CD8-positive, alpha-beta memory T cell (primary cell): Measurements from ENCODE around the gene SH3RF1. TPM values are rescaled to one million over a fixed set of nuclear protein-coding genes. Genes with fewer than 3 reads are reported as not detected.

Experiments
- CTCF ChIA-PET: fragments of 350-600 bp; sonication (Branson Sonifier 250); formaldehyde crosslinking; loops from one replicate; lab custom pipeline; 2021; ENCODE audit warnings: antibody characterized with exemption; lab: Charles Lee
- POLR2A ChIA-PET: fragments of 350-600 bp; sonication (Branson Sonifier 250); formaldehyde crosslinking; loops from one replicate; lab custom pipeline; 2021; ENCODE audit warnings: antibody characterized with exemption; lab: Charles Lee
- DNase-seq, 5 donors: peaks; one replicate each; pipeline versions ENCODE4 v3.0.0 to v3.0.0-alpha.2; 2020 to 2022; ENCODE audit warnings: mixed read lengths in 1 of 5
- H3K27ac ChIP-seq: one replicate; pipeline ENCODE4 v1.7.0; 2013; ENCODE audit warnings: low read depth, mild to moderate bottlenecking, low read length, moderate library complexity
- H3K27me3 ChIP-seq: 2 replicates; pipeline ENCODE4 v1.7.0; 2013; ENCODE audit warnings: low read length, mild to moderate bottlenecking; ENCODE audit not compliant: insufficient read depth, poor library complexity, severe bottlenecking
- H3K36me3 ChIP-seq: 2 replicates; pipeline ENCODE4 v1.7.0; 2013; ENCODE audit warnings: mild to moderate bottlenecking, low read length, moderate library complexity; ENCODE audit not compliant: insufficient read depth
- H3K4me1 ChIP-seq: 2 replicates; pipeline ENCODE4 v1.7.0; 2013; ENCODE audit warnings: mild to moderate bottlenecking, low read length, moderate library complexity; ENCODE audit not compliant: insufficient read depth
- H3K4me3 ChIP-seq: 2 replicates; pipeline ENCODE4 v1.7.0; 2013; ENCODE audit warnings: mild to moderate bottlenecking, low read length
- H3K9me3 ChIP-seq: 2 replicates; pipeline ENCODE4 v1.7.0; 2013; ENCODE audit warnings: mild to moderate bottlenecking, low read length
- H3K27ac Mint-ChIP-seq, 8 donors: one replicate each; pipeline ENCODE4 v1.8.0; 2020 to 2021; ENCODE audit warnings: mixed read lengths in 8 of 8, mild to moderate bottlenecking in 6 of 8, inconsistent platforms in 3 of 8, moderate library complexity in 3 of 8
- H3K27me3 Mint-ChIP-seq, 2 donors: one replicate each; pipeline ENCODE4 v1.8.0; 2020 to 2021; ENCODE audit warnings: mixed read lengths in 2 of 2, mild to moderate bottlenecking in 1 of 2, moderate library complexity in 1 of 2
- H3K36me3 Mint-ChIP-seq, 3 donors: one replicate each; pipeline ENCODE4 v1.8.0; 2020 to 2021; ENCODE audit warnings: mixed read lengths in 3 of 3, inconsistent platforms in 1 of 3, mild to moderate bottlenecking in 1 of 3
- H3K4me1 Mint-ChIP-seq, 3 donors: one replicate each; pipeline ENCODE4 v1.8.0; 2020 to 2021; ENCODE audit warnings: mixed read lengths in 3 of 3, inconsistent platforms in 1 of 3, mild to moderate bottlenecking in 1 of 3
- H3K4me3 Mint-ChIP-seq, 7 donors: one replicate each; pipeline ENCODE4 v1.8.0; 2020 to 2021; ENCODE audit warnings: mixed read lengths in 7 of 7, mild to moderate bottlenecking in 6 of 7, moderate library complexity in 4 of 7, inconsistent platforms in 2 of 7
- H3K9me3 Mint-ChIP-seq, 5 donors: one replicate each; pipeline ENCODE4 v1.8.0; 2020 to 2022; ENCODE audit warnings: mixed read lengths in 5 of 5, mild to moderate bottlenecking in 3 of 5, moderate library complexity in 2 of 5, inconsistent platforms in 1 of 5
- polyA plus RNA-seq: library from polyadenylated mRNA; unstranded; fragments of 300-500 nt; fragmentation: Illumina TruSeq; gene quantifications from one replicate; pipeline ENCODE4 v1.2.3, GENCODE V29; 2021
- total RNA-seq, 2 experiments: library from RNA; stranded (reverse); gene quantifications; one replicate each; pipeline ENCODE4 v1.2.3, GENCODE V29; 2021

SH3RF1 gene
- total and polyA plus RNA-seq, 3 experiments from 2014 or later: 1.1 to 1.4 TPM; not detected in 1

DNA sequence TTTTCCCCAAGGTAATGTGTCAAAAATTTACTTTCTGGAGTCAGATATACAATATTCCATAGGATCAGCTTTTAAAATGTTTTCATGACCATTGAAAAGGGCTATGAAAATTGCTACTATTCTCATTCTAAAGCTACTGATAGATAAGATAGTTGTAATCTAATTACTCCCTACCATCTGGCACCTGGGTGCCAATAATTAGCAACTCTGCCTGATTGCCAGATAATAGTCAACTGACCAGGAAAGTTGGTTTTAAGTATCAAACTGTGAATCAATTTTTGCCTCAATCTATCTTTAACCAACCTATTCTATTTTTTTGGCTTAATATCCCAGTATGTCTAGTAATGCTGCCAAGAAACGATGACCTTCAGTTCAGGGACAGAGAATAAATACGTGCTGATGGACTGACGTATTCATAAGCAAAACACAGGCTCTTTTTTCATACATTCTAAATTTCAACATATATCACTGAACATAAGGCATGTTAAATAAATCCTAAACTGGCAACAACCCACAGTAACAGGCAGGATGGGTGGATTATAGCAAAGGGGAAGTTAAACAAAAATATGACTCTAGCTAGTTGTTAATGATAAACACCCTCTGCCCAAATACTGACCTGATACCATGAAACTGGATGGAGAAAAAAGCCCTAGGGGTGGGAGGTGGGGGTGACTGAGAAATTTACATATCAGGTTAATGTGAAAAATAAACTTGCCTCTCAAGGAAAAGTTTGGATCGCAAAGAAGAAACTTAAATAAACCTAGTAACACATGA lies 18.2 kb downstream of the SH3RF1 start:
- H3K36me3 ChIP-seq: no peaks in the 10 kb centered on the region
- no peak overlapping the region for H3K4me3 ChIP-seq
- H3K27ac ChIP-seq: no peak overlapping the region
- Mint-ChIP-seq H3K36me3 (no peaks in the 10 kb centered on the region), H3K27ac (no peak overlapping the region), H3K27me3 (peaks cover 9 to 39% of the 10 kb centered on the region in 2 donors), H3K4me1 (no peaks in the 10 kb centered on the region), H3K9me3 (no peaks in the 10 kb centered on the region), H3K4me3 (no peak overlapping the region)
- CTCF ChIA-PET: no interaction called here
- no peak for DNase-seq
- H3K9me3 ChIP-seq: no peaks in the 10 kb centered on the region
- H3K4me1 ChIP-seq: no peaks in the 10 kb centered on the region
- POLR2A ChIA-PET: no interaction called here
- H3K27me3 ChIP-seq: no peaks in the 10 kb centered on the region

DNA sequence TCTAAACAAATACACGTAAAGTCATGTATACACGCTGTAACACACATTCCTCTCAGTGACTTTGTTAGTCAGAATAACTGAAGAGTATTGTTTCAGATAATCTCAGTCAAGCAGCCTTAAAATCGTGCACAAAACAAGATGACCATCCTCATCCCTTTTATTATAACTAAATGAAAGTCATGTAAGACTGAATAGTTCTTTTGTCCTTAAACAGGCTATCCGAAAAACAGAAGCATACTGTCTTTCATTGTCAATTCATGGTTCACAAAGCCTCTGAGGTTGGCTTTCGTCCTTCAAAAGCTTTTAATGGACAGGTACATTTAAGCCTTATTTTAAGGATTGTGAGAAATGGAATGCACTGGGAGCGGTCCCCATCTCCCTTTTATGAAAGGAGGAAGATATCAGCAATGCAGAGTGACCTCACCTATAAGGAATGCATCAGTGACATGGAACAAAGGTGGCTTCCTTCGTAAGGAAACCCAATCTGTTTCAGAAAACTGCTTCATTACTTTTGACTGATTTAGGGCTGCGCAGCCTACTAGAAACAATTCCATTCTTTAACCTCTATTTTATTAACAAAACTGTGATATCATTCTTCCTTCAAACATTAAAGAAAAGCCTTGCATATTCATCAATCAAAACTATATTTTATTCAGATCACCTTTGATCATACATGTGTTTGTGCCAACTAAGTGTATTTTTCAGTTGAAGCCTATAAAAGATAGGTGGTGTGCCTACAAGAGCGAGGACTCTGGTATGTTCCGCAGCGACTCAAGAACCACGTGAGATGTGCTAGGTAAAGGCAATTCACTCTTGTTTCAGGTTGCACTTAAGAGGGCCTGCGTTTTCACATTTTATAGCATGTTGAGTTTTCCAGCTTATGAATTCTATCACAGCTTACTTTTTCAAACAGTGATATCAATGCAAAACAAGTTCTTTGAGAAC lies 19.2 kb downstream of the SH3RF1 start:
- Mint-ChIP-seq H3K9me3 (no peaks in the 10 kb centered on the region), H3K27ac (no peak overlapping the region), H3K4me1 (no peaks in the 10 kb centered on the region), H3K4me3 (no peak overlapping the region), H3K27me3 (peaks cover 9 to 41% of the 10 kb centered on the region in 2 donors), H3K36me3 (no peaks in the 10 kb centered on the region)
- Histone ChIP-seq H3K27me3 (no peaks in the 10 kb centered on the region), H3K4me1 (no peaks in the 10 kb centered on the region), H3K9me3 (no peaks in the 10 kb centered on the region), H3K4me3 (no peak overlapping the region), H3K27ac (no peak overlapping the region), H3K36me3 (no peaks in the 10 kb centered on the region)
- POLR2A ChIA-PET: no interaction called here
- CTCF ChIA-PET: no interaction called here
- no peak for DNase-seq

DNA sequence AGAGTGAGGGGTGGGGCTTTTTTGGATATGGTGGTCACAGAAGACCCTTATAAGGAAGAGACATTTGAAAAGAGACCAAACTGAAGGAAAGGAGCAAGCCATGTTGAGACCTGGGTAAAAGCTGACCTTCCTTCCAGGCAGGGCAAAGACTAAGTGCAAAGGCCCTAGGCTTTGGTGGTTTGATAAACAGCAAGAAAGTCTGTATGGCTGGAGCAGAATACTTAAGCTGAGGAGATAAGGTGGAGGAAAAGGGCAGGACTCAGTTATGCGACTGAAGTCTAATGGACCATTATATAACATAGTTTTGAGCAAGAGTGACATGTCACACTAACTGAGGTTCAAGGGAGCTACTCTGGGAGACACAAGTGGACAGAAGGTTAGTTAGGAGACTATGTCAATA lies 20.0 kb downstream of the SH3RF1 start:
- H3K27ac ChIP-seq: no peak overlapping the region
- no peaks in the 10 kb centered on the region for H3K36me3 ChIP-seq
- H3K36me3 Mint-ChIP-seq: no peaks in the 10 kb centered on the region
- no peak overlapping the region for H3K27ac Mint-ChIP-seq
- H3K4me1 ChIP-seq: no peaks in the 10 kb centered on the region
- no peaks in the 10 kb centered on the region for H3K4me1 Mint-ChIP-seq
- CTCF ChIA-PET: no interaction called here
- POLR2A ChIA-PET: no interaction called here
- H3K4me3 Mint-ChIP-seq: no peak overlapping the region
- peaks cover 9 to 41% of the 10 kb centered on the region in 2 donors for H3K27me3 Mint-ChIP-seq
- no peak for DNase-seq
- H3K27me3 ChIP-seq: no peaks in the 10 kb centered on the region
- no peaks in the 10 kb centered on the region for H3K9me3 ChIP-seq
- H3K9me3 Mint-ChIP-seq: no peaks in the 10 kb centered on the region
- H3K4me3 ChIP-seq: no peak overlapping the region

DNA sequence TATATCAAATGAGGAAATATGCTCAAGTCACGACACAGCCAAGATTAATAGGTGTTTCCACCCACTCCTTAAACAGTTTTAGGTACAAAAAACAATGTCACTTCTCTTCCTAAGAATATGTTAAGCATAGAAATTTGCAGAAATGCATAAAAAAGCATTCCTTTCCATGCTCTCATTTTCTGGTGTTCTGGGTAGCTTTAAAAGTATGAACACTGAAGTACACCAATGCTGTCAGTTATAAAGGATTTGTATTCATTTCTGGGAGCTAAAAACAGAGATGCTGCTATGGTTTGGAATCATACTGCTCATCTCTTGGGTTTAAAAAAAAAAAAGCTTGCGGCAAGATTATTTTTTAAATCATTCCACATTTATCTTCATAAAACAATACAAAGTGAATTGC lies 20.8 kb downstream of the SH3RF1 start:
- Mint-ChIP-seq H3K36me3 (no peaks in the 10 kb centered on the region), H3K4me3 (no peak overlapping the region), H3K27me3 (peaks cover 9 to 41% of the 10 kb centered on the region in 2 donors), H3K9me3 (no peaks in the 10 kb centered on the region), H3K27ac (no peak overlapping the region), H3K4me1 (no peaks in the 10 kb centered on the region)
- H3K9me3 ChIP-seq: no peaks in the 10 kb centered on the region
- ChIA-PET CTCF (no interaction called here), POLR2A (no interaction called here)
- DNase-seq: no peak
- no peaks in the 10 kb centered on the region for H3K27me3 ChIP-seq
- H3K4me1 ChIP-seq: no peaks in the 10 kb centered on the region
- no peak overlapping the region for H3K27ac ChIP-seq
- no peaks in the 10 kb centered on the region for H3K36me3 ChIP-seq
- H3K4me3 ChIP-seq: no peak overlapping the region

DNA sequence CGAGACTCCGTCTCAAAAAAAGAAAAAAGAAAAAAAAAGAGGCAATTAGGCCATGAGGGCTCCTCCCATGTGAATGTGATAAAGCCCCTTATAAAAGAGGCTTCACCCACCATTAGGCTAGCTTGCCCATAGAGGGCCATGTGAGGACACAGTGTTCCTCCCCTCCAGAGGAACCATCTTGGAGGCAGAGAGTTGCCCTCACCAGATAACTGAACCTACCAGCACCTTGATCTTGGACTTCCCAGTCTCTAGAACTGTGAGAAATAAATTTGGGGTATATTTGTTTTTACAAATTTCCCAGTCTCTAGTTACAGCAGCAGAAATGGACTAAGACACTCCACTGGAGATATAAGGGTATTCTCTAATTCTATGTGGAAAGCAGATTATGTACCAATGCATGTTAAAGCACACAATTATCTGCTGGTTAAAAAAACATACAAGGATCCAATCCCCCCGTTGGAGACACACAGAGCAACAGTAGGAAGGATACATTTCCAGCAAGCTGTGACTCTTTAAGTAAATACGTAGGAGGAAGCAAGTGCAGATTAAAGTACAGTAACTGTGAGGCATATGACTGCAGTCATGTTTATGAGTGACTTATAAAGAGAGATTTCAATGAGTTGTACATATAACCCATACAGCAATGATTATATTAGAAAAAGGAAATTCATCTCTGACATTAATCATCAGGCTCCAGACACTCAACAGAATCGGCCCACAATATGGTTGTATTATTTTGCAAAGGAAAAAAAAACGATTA lies 21.4 kb downstream of the SH3RF1 start:
- H3K27me3 ChIP-seq: no peaks in the 10 kb centered on the region
- H3K4me3 ChIP-seq: no peak overlapping the region
- Mint-ChIP-seq H3K4me3 (no peak overlapping the region), H3K36me3 (no peaks in the 10 kb centered on the region), H3K27ac (no peak overlapping the region), H3K4me1 (no peaks in the 10 kb centered on the region), H3K27me3 (peaks cover 9 to 38% of the 10 kb centered on the region in 2 donors), H3K9me3 (no peaks in the 10 kb centered on the region)
- CTCF ChIA-PET: no interaction called here
- no peak overlapping the region for H3K27ac ChIP-seq
- no peaks in the 10 kb centered on the region for H3K36me3 ChIP-seq
- POLR2A ChIA-PET: no interaction called here
- no peaks in the 10 kb centered on the region for H3K4me1 ChIP-seq
- no peak for DNase-seq
- H3K9me3 ChIP-seq: no peaks in the 10 kb centered on the region

DNA sequence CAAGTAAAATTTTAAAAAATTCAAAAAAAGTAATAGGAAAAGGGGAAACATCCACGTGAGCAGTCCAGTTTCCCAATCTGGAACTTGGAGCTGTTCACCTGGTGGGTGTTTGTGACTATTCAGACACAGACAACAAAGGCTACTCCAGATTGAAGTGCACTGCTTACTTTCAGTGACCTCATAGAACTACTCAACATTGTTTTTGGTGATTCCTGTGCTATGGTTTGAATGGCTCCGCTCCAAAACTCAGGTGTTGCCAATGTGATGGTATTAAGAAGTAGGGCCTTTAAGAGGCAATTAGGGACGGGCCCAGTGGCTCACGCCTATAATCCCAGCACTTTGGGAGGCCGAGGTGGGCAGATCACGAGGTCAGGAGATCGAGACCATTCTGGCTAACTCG lies 22.1 kb downstream of the SH3RF1 start:
- POLR2A ChIA-PET: no interaction called here

DNA sequence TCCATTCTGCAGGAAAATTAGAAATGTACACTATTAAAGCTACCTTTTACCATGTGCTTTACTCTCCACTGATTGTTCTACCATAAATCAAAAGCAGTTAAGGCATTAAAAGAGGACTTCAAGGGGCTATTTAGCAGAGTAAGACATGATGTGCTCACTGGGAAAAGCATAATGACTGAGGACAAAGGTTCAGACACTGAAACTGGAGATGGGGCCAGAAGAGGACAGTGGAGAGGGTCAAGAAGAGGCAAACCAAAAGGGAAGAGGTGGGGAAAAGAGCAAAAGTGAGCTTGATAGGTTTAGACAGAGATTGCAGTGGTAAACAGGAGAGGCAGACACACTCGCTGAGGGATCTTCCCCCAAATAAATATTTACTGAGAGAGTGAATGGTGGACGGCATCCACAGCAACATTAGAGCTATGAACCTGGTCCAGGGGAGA lies 23.8 kb downstream of the SH3RF1 start:
- Histone ChIP-seq H3K36me3 (no peaks in the 10 kb centered on the region), H3K4me1 (no peaks in the 10 kb centered on the region), H3K27ac (no peak overlapping the region), H3K27me3 (no peaks in the 10 kb centered on the region), H3K4me3 (no peak overlapping the region), H3K9me3 (no peaks in the 10 kb centered on the region)
- CTCF ChIA-PET: no interaction called here
- POLR2A ChIA-PET: no interaction called here
- Mint-ChIP-seq H3K4me3 (no peak overlapping the region), H3K36me3 (no peaks in the 10 kb centered on the region), H3K9me3 (no peaks in the 10 kb centered on the region), H3K4me1 (no peaks in the 10 kb centered on the region), H3K27ac (no peak overlapping the region), H3K27me3 (peaks cover 3 to 42% of the 10 kb centered on the region in 2 donors)
- no peak for DNase-seq

More for the DNA sequence above, 22.1 kb downstream of the SH3RF1 start:
- Histone ChIP-seq H3K9me3 (no peaks in the 10 kb centered on the region), H3K4me3 (no peak overlapping the region), H3K27me3 (no peaks in the 10 kb centered on the region), H3K4me1 (no peaks in the 10 kb centered on the region), H3K27ac (no peak overlapping the region), H3K36me3 (no peaks in the 10 kb centered on the region)
- Mint-ChIP-seq H3K27me3 (peaks cover 9 to 43% of the 10 kb centered on the region in 2 donors), H3K36me3 (no peaks in the 10 kb centered on the region), H3K9me3 (no peaks in the 10 kb centered on the region), H3K27ac (no peak overlapping the region), H3K4me3 (no peak overlapping the region), H3K4me1 (no peaks in the 10 kb centered on the region)
- no peak for DNase-seq
- CTCF ChIA-PET: no interaction called here
